ENCODE results near the gene TUBB4B.
"Not testable (repeated sequence)": the region's sequence is repeated elsewhere in the genome, so short reads cannot be mapped to it uniquely, and the experiment has no call there.

Gene TUBB4B

GRCh38 chr9:137233143-137233980 is 7.7 kb upstream of the TUBB4B start:
- H3K27me3 ChIP-seq (ENCODE audit: control insufficient read depth, insufficient read depth, low read length) = no peaks in the 10 kb centered on the region
- no peak overlapping the region for H3K27ac ChIP-seq (ENCODE audit: low read length)
- no peak overlapping the region for H3K4me3 ChIP-seq (ENCODE audit: low read length)
- no peaks in the 10 kb centered on the region for H3K36me3 ChIP-seq (ENCODE audit: control insufficient read depth, insufficient read depth, low read length)
- H3K4me1 ChIP-seq (ENCODE audit: control insufficient read depth, insufficient read depth, low read length) = peaks cover 7% of the 10 kb centered on the region
- H3K9me3 ChIP-seq (ENCODE audit: control insufficient read depth, insufficient read depth, low read length) = no peaks in the 10 kb centered on the region
- DNase-seq (ENCODE audit: low read depth, low spot score) = no peak
- WGBS (ENCODE audit: insufficient coverage, insufficient read length) = no CpG with 5 or more reads among the region's 40 CpGs

- no peaks in the 10 kb centered on the region for H3K27me3 ChIP-seq (ENCODE audit: control insufficient read depth, insufficient read depth, low read length)
- peaks cover 7% of the 10 kb centered on the region for H3K4me1 ChIP-seq (ENCODE audit: control insufficient read depth, insufficient read depth, low read length)
- H3K36me3 ChIP-seq (ENCODE audit: control insufficient read depth, insufficient read depth, low read length) = no peaks in the 10 kb centered on the region
- H3K4me3 ChIP-seq (ENCODE audit: low read length) = no peak overlapping the region
- H3K27ac ChIP-seq (ENCODE audit: low read length) = no peak overlapping the region
- no peaks in the 10 kb centered on the region for H3K9me3 ChIP-seq (ENCODE audit: control insufficient read depth, insufficient read depth, low read length)
- no peak for DNase-seq (ENCODE audit: low read depth, low spot score)
- no CpG with 5 or more reads among the region's 40 CpGs for WGBS (ENCODE audit: insufficient coverage, insufficient read length)
These were observed 6.9 kb upstream of the TUBB4B start for GRCh38 chr9:137234055-137234697.

DNA sequence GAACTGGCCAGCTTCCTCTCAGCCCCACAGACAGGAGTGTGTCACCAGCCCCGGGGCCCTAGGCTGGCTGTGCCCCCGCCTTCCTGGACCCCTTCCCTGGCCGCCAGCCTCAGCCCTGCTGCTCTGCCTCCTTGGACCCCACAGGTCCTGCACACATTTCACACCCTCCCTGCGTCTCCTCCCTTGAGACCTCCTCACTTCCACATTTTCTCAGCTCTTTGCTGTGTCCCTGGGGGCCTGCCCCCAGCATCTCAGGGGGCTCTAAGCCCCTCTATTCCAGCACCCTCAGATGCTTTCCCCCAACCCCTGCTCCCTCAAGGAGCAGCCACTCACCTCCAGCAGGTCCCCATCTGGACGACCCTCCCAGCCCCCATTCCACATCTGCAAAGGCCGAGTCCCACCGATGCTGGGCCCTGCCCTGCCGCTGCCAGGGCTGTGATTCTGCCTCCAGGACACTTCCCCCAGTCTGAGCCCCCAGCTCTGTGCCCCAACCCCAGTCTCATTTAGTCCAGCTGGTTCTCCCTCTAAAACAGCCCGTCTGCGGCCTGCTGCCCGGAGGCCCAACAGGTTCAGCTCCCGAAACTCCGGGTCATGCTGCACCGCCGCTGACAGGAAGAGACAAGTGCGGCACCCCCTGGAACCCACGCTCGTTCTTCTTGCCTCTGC is 6.2 kb upstream of the TUBB4B start:
- Histone ChIP-seq H3K36me3 (ENCODE audit: control insufficient read depth, insufficient read depth, low read length) (no peaks in the 10 kb centered on the region), H3K4me3 (ENCODE audit: low read length) (no peak overlapping the region), H3K4me1 (ENCODE audit: control insufficient read depth, insufficient read depth, low read length) (peaks cover 7% of the 10 kb centered on the region), H3K9me3 (ENCODE audit: control insufficient read depth, insufficient read depth, low read length) (no peaks in the 10 kb centered on the region), H3K27me3 (ENCODE audit: control insufficient read depth, insufficient read depth, low read length) (no peaks in the 10 kb centered on the region), H3K27ac (ENCODE audit: low read length) (no peak overlapping the region)
- no peak for DNase-seq (ENCODE audit: low read depth, low spot score)
- no CpG with 5 or more reads among the region's 18 CpGs for WGBS (ENCODE audit: insufficient coverage, insufficient read length)

GRCh38 chr9:137235424-137236237 is 5.5 kb upstream of the TUBB4B start:
- no peak for DNase-seq (ENCODE audit: low read depth, low spot score)
- WGBS (ENCODE audit: insufficient coverage, insufficient read length) = no CpG with 5 or more reads among the region's 35 CpGs
- Histone ChIP-seq H3K27me3 (ENCODE audit: control insufficient read depth, insufficient read depth, low read length) (no peaks in the 10 kb centered on the region), H3K36me3 (ENCODE audit: control insufficient read depth, insufficient read depth, low read length) (no peaks in the 10 kb centered on the region), H3K4me1 (ENCODE audit: control insufficient read depth, insufficient read depth, low read length) (peaks cover 7% of the 10 kb centered on the region), H3K4me3 (ENCODE audit: low read length) (no peak overlapping the region), H3K9me3 (ENCODE audit: control insufficient read depth, insufficient read depth, low read length) (no peaks in the 10 kb centered on the region), H3K27ac (ENCODE audit: low read length) (no peak overlapping the region)

- WGBS (ENCODE audit: insufficient coverage, insufficient read length) = no CpG with 5 or more reads among the region's 31 CpGs
- no peaks in the 10 kb centered on the region for H3K27me3 ChIP-seq (ENCODE audit: control insufficient read depth, insufficient read depth, low read length)
- H3K4me1 ChIP-seq (ENCODE audit: control insufficient read depth, insufficient read depth, low read length) = peaks cover 7% of the 10 kb centered on the region
- no peaks in the 10 kb centered on the region for H3K9me3 ChIP-seq (ENCODE audit: control insufficient read depth, insufficient read depth, low read length)
- DNase-seq (ENCODE audit: low read depth, low spot score) = no peak
- no peak overlapping the region for H3K27ac ChIP-seq (ENCODE audit: low read length)
- no peaks in the 10 kb centered on the region for H3K36me3 ChIP-seq (ENCODE audit: control insufficient read depth, insufficient read depth, low read length)
- no peak overlapping the region for H3K4me3 ChIP-seq (ENCODE audit: low read length)
These were observed 4.7 kb upstream of the TUBB4B start for GRCh38 chr9:137236238-137236935.

- Histone ChIP-seq H3K4me3 (ENCODE audit: low read length) (no peak overlapping the region), H3K36me3 (ENCODE audit: control insufficient read depth, insufficient read depth, low read length) (no peaks in the 10 kb centered on the region), H3K4me1 (ENCODE audit: control insufficient read depth, insufficient read depth, low read length) (peaks cover 7% of the 10 kb centered on the region), H3K27ac (ENCODE audit: low read length) (no peak overlapping the region), H3K27me3 (ENCODE audit: control insufficient read depth, insufficient read depth, low read length) (no peaks in the 10 kb centered on the region), H3K9me3 (ENCODE audit: control insufficient read depth, insufficient read depth, low read length) (no peaks in the 10 kb centered on the region)
- no CpG with 5 or more reads among the region's 11 CpGs for WGBS (ENCODE audit: insufficient coverage, insufficient read length)
- DNase-seq (ENCODE audit: low read depth, low spot score) = no peak
These were observed 4.1 kb upstream of the TUBB4B start for GRCh38 chr9:137236936-137237421.

- H3K27ac ChIP-seq (ENCODE audit: low read length) = no peak overlapping the region
These were observed 3.0 kb upstream of the TUBB4B start for GRCh38 chr9:137237759-137238726.

DNA sequence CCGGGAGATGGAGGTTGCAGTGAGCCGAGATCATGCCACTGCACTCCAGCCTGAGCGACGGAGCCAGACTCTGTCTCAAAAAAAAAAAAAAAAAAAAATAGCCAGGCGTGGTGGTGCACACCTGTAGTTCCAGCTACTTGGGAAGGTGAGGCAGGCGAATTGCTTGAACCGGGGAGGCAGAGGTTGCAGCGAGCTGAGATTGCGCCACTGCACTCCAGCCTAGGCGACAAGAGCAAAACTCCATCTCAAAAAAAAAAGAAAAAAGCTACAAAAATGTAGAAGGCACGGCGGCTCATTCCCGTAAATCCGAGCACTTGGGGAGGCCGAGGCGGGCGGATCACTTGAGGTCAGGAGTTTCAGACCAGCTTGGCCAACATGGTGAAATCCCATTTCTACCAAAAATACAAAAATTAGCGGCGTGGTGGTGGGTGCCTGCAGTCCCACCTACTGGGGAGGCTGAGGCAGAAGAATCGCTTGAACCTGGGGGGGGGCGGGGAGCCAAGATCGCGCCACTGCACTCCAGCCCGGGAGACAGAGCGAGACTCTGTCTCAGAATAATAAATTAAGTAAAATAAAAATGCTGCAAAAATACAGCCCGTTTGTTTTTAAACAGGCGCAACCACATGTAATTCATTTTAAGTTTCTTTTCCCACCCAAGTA is 1.4 kb upstream of the TUBB4B start:
- Histone ChIP-seq H3K36me3 (ENCODE audit: control insufficient read depth, insufficient read depth, low read length) (peaks cover 15% of the 10 kb centered on the region), H3K4me3 (ENCODE audit: low read length) (peak overlapping the region; percentile 81; the same call in 1 of the 2 replicates)
- not testable (repeated sequence) for H3K9me3 ChIP-seq (ENCODE audit: control insufficient read depth, insufficient read depth, low read length); H3K4me1 ChIP-seq (ENCODE audit: control insufficient read depth, insufficient read depth, low read length); DNase-seq (ENCODE audit: low read depth, low spot score); H3K27ac ChIP-seq (ENCODE audit: low read length); H3K27me3 ChIP-seq (ENCODE audit: control insufficient read depth, insufficient read depth, low read length)
- WGBS (ENCODE audit: insufficient coverage, insufficient read length) = no CpG with 5 or more reads among the region's 27 CpGs

More at GRCh38 chr9:137237759-137238726, 3.0 kb upstream of the TUBB4B start:
- WGBS (ENCODE audit: insufficient coverage, insufficient read length) = no CpG with 5 or more reads among the region's 13 CpGs
- Histone ChIP-seq H3K27me3 (ENCODE audit: control insufficient read depth, insufficient read depth, low read length) (no peaks in the 10 kb centered on the region), H3K9me3 (ENCODE audit: control insufficient read depth, insufficient read depth, low read length) (no peaks in the 10 kb centered on the region), H3K4me1 (ENCODE audit: control insufficient read depth, insufficient read depth, low read length) (peaks cover 7% of the 10 kb centered on the region), H3K4me3 (ENCODE audit: low read length) (no peak overlapping the region), H3K36me3 (ENCODE audit: control insufficient read depth, insufficient read depth, low read length) (peaks cover 7% of the 10 kb centered on the region)
- no peak for DNase-seq (ENCODE audit: low read depth, low spot score)
